GM12878 (cell line): ENCODE measurements around the gene KLF12. TPM values are rescaled to one million over a fixed set of nuclear protein-coding genes. Genes with fewer than 3 reads are reported as not detected.

Experiments
- ATAC-seq: fragments of 200-7000 bp; cut with Tn5 transposase; 3 replicates; pipeline ENCODE4 v1.9.1; 2020; ENCODE audit warnings: mild to moderate bottlenecking, moderate library complexity
- BruUV-seq: library from RNA; stranded (reverse); fragments of 400-500 nt; replicated peaks from 2 replicates; lab custom pipeline; 2021; lab: Mats Ljungman, UMichigan
- CTCF ChIA-PET: fragments of 300-600 bp; sonication (Branson Sonifier 250); formaldehyde crosslinking; extraction: SDS; loops from one replicate; lab custom pipeline; 2021; ENCODE audit warnings: inconsistent platforms; lab: Yijun Ruan, JAX
- POLR2A ChIA-PET: fragments of 350-600 bp; formaldehyde crosslinking; extraction: SDS; loops from one replicate; lab custom pipeline; 2021; ENCODE audit warnings: inconsistent platforms; lab: Charles Lee
- RAD21 ChIA-PET: fragments of 300-600 bp; sonication (Branson Sonifier 250); formaldehyde crosslinking; loops from one replicate; lab custom pipeline; 2023; ENCODE audit warnings: antibody characterized with exemption; ENCODE audit not compliant: unreplicated experiment; lab: Charles Lee
- SMC1A ChIA-PET: fragments of 300-600 bp; sonication (Branson Sonifier 250); formaldehyde crosslinking; loops from one replicate; lab custom pipeline; 2023; ENCODE audit not compliant: unreplicated experiment, uncharacterized antibody; lab: Charles Lee
- DNase-seq: peaks from one replicate; pipeline ENCODE4 v3.0.0-alpha.2; 2011; ENCODE audit warnings: low read depth, low spot score
- FAIRE-seq: peaks from 3 replicates; lab custom pipeline; 2011; peaks lifted over from hg19 to GRCh38; lab: Jason Lieb, UNC
- H2AFZ ChIP-seq: 2 replicates; pipeline ENCODE4 v1.6.0; 2011; ENCODE audit warnings: low read depth, low read length, control low read depth; ENCODE audit not compliant: control insufficient read depth
- H3K27ac ChIP-seq: 2 replicates; pipeline ENCODE4 v1.5.1; 2011; ENCODE audit warnings: control low read depth; ENCODE audit not compliant: control insufficient read depth, insufficient read depth
- H3K27me3 ChIP-seq, 2 experiments: replicated peaks in 1 of 2; 2 replicates each; pipeline versions ENCODE4 v1.6.0 to v1.6.1; 2011; ENCODE audit warnings: low read length in 1 of 2; ENCODE audit not compliant: control insufficient read depth in 2 of 2, insufficient read depth in 2 of 2
- H3K36me3 ChIP-seq, 2 experiments: 2 replicates each; pipeline ENCODE4 v1.5.1; 2011; ENCODE audit warnings: low read length in 1 of 2; ENCODE audit not compliant: control insufficient read depth in 2 of 2, insufficient read depth in 2 of 2
- H3K4me1 ChIP-seq: 2 replicates; pipeline ENCODE4 v1.6.1; 2011; ENCODE audit warnings: mild to moderate bottlenecking, low read length, moderate library complexity, mixed read lengths; ENCODE audit not compliant: control insufficient read depth, insufficient read depth
- H3K4me2 ChIP-seq: 2 replicates; pipeline ENCODE4 v1.6.0; 2011; ENCODE audit warnings: control low read depth; ENCODE audit not compliant: control insufficient read depth, insufficient read depth
- H3K4me3 ChIP-seq: fragments of 200-600 bp; sonication (generic); 2 replicates; pipeline ENCODE4 v1.5.1; 2016
- H3K79me2 ChIP-seq: 2 replicates; pipeline ENCODE4 v1.6.0; 2011; ENCODE audit warnings: low read length; ENCODE audit not compliant: control insufficient read depth, insufficient read depth
- H3K9ac ChIP-seq: 2 replicates; pipeline ENCODE4 v1.8.0; 2011; ENCODE audit warnings: low read length, control low read depth, mixed read lengths; ENCODE audit not compliant: control insufficient read depth, insufficient read depth
- H3K9me3 ChIP-seq: replicated peaks from 3 replicates; pipeline ENCODE4 v1.5.1; 2011; ENCODE audit warnings: mild to moderate bottlenecking, low read length; ENCODE audit not compliant: control insufficient read depth, insufficient read depth
- H4K20me1 ChIP-seq: 2 replicates; pipeline ENCODE4 v1.6.0; 2011; ENCODE audit not compliant: control insufficient read depth, insufficient read depth
- ATF2 ChIP-seq: IDR thresholded peaks from 2 replicates; pipeline ENCODE4 v1.6.1; 2012; ENCODE audit warnings: low read length, inconsistent platforms
- FOXM1 ChIP-seq: IDR thresholded peaks from 2 replicates; pipeline ENCODE4 v1.6.1; 2012; ENCODE audit warnings: low read depth, mild to moderate bottlenecking, inconsistent platforms, low read length, moderate library complexity
- HCFC1 ChIP-seq: fragments of 150-350 bp; IDR thresholded peaks from 2 replicates; pipeline ENCODE4 v1.6.1; 2014; ENCODE audit warnings: low read length
- HDAC6 ChIP-seq: fragments of 200-600 bp; sonication (generic); IDR thresholded peaks from one replicate; pipeline ENCODE4 v1.8.0; 2017; ENCODE audit warnings: antibody characterized with exemption; ENCODE audit not compliant: unreplicated experiment
- JUNB ChIP-seq: IDR thresholded peaks from 2 replicates; pipeline ENCODE4 v1.6.1; 2016; ENCODE audit warnings: antibody characterized with exemption, mild to moderate bottlenecking
- MEF2A ChIP-seq: IDR thresholded peaks from 2 replicates; pipeline ENCODE4 v1.6.1; 2011; ENCODE audit warnings: low read depth, mild to moderate bottlenecking, low read length, moderate library complexity; ENCODE audit not compliant: insufficient read depth
- NFYB ChIP-seq: IDR thresholded peaks from 2 replicates; pipeline ENCODE4 v1.6.1; 2011; ENCODE audit warnings: low read depth, mild to moderate bottlenecking, low read length, improper control_type of control experiment, moderate library complexity; ENCODE audit not compliant: insufficient read depth
- SREBF2 ChIP-seq: IDR thresholded peaks from 2 replicates; pipeline ENCODE4 v1.6.1; 2012; ENCODE audit warnings: mild to moderate bottlenecking, low read length
- ZBTB4 ChIP-seq: fragments of 450-650 bp; formaldehyde crosslinking; IDR thresholded peaks from 2 replicates; pipeline ENCODE4 v1.4.0; 2022; ENCODE audit warnings: mild to moderate bottlenecking, moderate library complexity
- ZNF207 ChIP-seq: fragments of 450-650 bp; IDR thresholded peaks from 2 replicates; pipeline ENCODE4 v1.6.1; 2014; ENCODE audit warnings: antibody characterized with exemption, mild to moderate bottlenecking, borderline replicate concordance
- ZZZ3 ChIP-seq: IDR thresholded peaks from 2 replicates; pipeline ENCODE4 v1.6.1; 2011; ENCODE audit warnings: low read depth; ENCODE audit not compliant: control insufficient read depth, insufficient read length
- WGBS: methylation state at CpG from one replicate; pipeline ENCODE4 v1.1.6; 2016; ENCODE audit warnings: low lambda C conversion rate; ENCODE audit not compliant: insufficient replicate concordance, insufficient coverage; ENCODE audit errors: missing lambda C conversion rate; 5-methylcytosine and 5-hydroxymethylcytosine counted together
- in situ Hi-C: fragments of 300-500 bp; cut with MboI; formaldehyde crosslinking; loops from 9 replicates; pipeline ENCODE4 v1.14.3; 2018; ENCODE audit warnings: mixed read lengths
- intact Hi-C: fragments of 100-400 bp; cut with micrococcal nuclease; formaldehyde crosslinking; loops from one replicate; pipeline ENCODE4 v1.14.2; 2022; ENCODE audit not compliant: unreplicated experiment
- polyA plus RNA-seq, 11 experiments: library from polyadenylated mRNA; depleted of rRNA in 4 of 11; unstranded in 6 of 11; stranded (reverse) in 5 of 11; fragments of >200 nt; fragmentation: Nextera tagmentation in 4 of 11; fragmentation: Illumina TruSeq in 1 of 11; extraction: Ambion mirVana in 4 of 11; extraction: Trizol in 1 of 11; gene quantifications; 1 replicate in 1 of 11; 2 replicates in 10 of 11; pipeline versions ENCODE4 v1.2.1 to v1.2.3, GENCODE V29; 2011 to 2016; ENCODE audit warnings: inconsistent platforms in 2 of 11, missing spikeins in 2 of 11, low read depth in 1 of 11
- total RNA-seq, 4 experiments: library from RNA; depleted of rRNA in 3 of 4; stranded (reverse); fragments of >200 nt in 3 of 4; fragmentation: Illumina TruSeq in 1 of 4; extraction: Trizol in 1 of 4; gene quantifications; 2 replicates each; pipeline versions ENCODE4 v1.2.1 to v1.2.3, GENCODE V29; 2013 to 2021

The KLF12 gene
- total and polyA plus RNA-seq, 10 of the 15 experiments (the other 5 are each of a cell fraction or from before 2014, with no cell fraction given): 0.11 to 11.4 (median 0.98) TPM

GRCh38 chr13:74107598-74107997 lies 26.6 kb downstream of the KLF12 start:
- FAIRE-seq: peak; percentile 13
- no peaks in the 10 kb centered on the region for H3K9me3 ChIP-seq
- in situ Hi-C loops (no loop called here), intact Hi-C loops (no loop called here)
- no peak overlapping the region for H3K4me2 ChIP-seq
- H3K27ac ChIP-seq: no peak overlapping the region
- WGBS: 98% methylated on average over 3 of the region's 3 CpGs
- SMC1A ChIA-PET: no interaction called here
- no peak for ATAC-seq
- H3K4me3 ChIP-seq: no peak overlapping the region
- RAD21 ChIA-PET: no interaction called here
- BruUV-seq: no TSS peak
- H4K20me1 ChIP-seq: no peaks in the 10 kb centered on the region
- TF ChIP-seq FOXM1: no peak
- TF ChIP-seq MEF2A: no peak
- no peak for TF ChIP-seq ATF2
- TF ChIP-seq JUNB: no peak
- TF ChIP-seq ZZZ3: no peak
- TF ChIP-seq HCFC1: no peak
- TF ChIP-seq HDAC6: no peak
- TF ChIP-seq ZNF207: no peak
- TF ChIP-seq NFYB: no peak
- TF ChIP-seq ZBTB4: no peak
- no peak for TF ChIP-seq SREBF2
- H3K79me2 ChIP-seq: no peaks in the 10 kb centered on the region
- POLR2A ChIA-PET: interaction anchor here (1.5 kb wide), 1 partner anchor 17 kb away, joined by 3 read pairs; no protein-coding TSS in a partner anchor
- H3K4me1 ChIP-seq: no peaks in the 10 kb centered on the region
- no peak overlapping the region for H3K9ac ChIP-seq
- H2AFZ ChIP-seq: no peak overlapping the region
- H3K36me3 ChIP-seq: no peaks in the 10 kb centered on the region
- no peak for DNase-seq
- no peaks in the 10 kb centered on the region for H3K27me3 ChIP-seq
- CTCF ChIA-PET: interaction anchor here (0.9 kb wide), 1 partner anchor 14 kb away, joined by 4 read pairs; no protein-coding TSS in a partner anchor
